ENCODE results near the gene TSC22D2.

DNA sequence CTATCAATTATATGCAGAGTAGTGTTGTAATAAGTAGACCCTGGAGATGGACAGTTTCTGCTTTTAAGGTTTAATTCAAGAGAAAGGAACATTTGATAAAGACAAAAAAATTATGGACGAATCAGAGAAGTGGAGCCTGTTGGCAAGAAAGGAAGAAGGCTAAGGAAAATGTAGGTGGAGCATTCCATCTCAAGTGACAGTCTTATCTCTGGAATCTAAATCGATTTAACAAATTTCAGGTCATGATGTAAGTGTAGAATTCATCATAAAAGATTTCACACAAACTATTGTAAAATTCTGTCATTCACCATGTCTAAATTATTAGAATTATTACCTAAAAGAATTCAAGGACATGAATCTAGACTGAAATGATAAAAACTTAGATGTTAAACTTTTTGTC, 36.3 kb downstream of the TSC22D2 start:
- TF ChIP-seq SMC3 (IDR thresholded peaks at IDR 0.05; ENCODE audit: low read depth, low read length) (no peak), CTCF (conservative IDR thresholded peaks at IDR 0.05; ENCODE audit: low read depth, low read length) (no peak), MAFK (IDR thresholded peaks at IDR 0.05; ENCODE audit: low read depth, low read length) (no peak), POLR2A (IDR thresholded peaks at IDR 0.05; ENCODE audit: low read depth, low read length) (no peak)
